AG04450 (cell line): ENCODE data around the gene SFT2D2. TPM values are rescaled to one million over a fixed set of nuclear protein-coding genes. Genes with fewer than 3 reads are reported as not detected.
"Not testable (repeated sequence)": the region's sequence is repeated elsewhere in the genome, so short reads cannot be mapped to it uniquely, and the experiment has no call there.

Source experiments
- CTCF ChIA-PET: fragments of 300-600, 350-600 bp; formaldehyde crosslinking; extraction: SDS; loops from one replicate; lab custom pipeline; 2022; ENCODE audit warnings: antibody characterized with exemption, inconsistent platforms; lab: Charles Lee
- POLR2A ChIA-PET: fragments of 350-600 bp; formaldehyde crosslinking; extraction: SDS; loops from one replicate; lab custom pipeline; 2021; ENCODE audit warnings: antibody characterized with exemption, inconsistent platforms; lab: Yijun Ruan, JAX
- DNase-seq: peaks from one replicate; pipeline ENCODE4 v3.0.0-alpha.2; 2011; ENCODE audit warnings: low read depth, low spot score
- H3K27ac ChIP-seq: one replicate; pipeline ENCODE4 v1.5.1; 2012; ENCODE audit warnings: low read depth, low read length, control low read depth
- H3K27me3 ChIP-seq: one replicate; pipeline ENCODE4 v1.6.0; 2012; ENCODE audit warnings: low read length; ENCODE audit not compliant: control insufficient read depth, insufficient read depth
- H3K4me3 ChIP-seq: 2 replicates; pipeline ENCODE4 v1.5.1; 2011; ENCODE audit warnings: mild to moderate bottlenecking, low read depth, low read length, control low read depth
- H3K9me3 ChIP-seq: 2 replicates; pipeline ENCODE4 v1.5.1; 2012; ENCODE audit warnings: low read length; ENCODE audit not compliant: control insufficient read depth, insufficient read depth
- CTCF ChIP-seq: IDR thresholded peaks from 2 replicates; pipeline ENCODE4 v1.5.1; 2011; ENCODE audit warnings: low read depth, low read length, control low read depth, inconsistent platforms
- polyA plus RNA-seq: library from polyadenylated mRNA; depleted of rRNA; stranded (reverse); fragments of >200 nt; gene quantifications from 2 replicates; pipeline ENCODE4 v1.2.3, GENCODE V29; 2011

SFT2D2 gene
- polyA plus RNA-seq, 1 experiment: 28.4 TPM

- no peak for DNase-seq
- ChIA-PET CTCF (interaction anchor here (0.8 to 1.2 kb wide), 7 partner anchors 11 to 162 kb away, joined by 3 to 8 read pairs (median 3); no protein-coding TSS in a partner anchor), POLR2A (no interaction called here)
- no peaks in the 10 kb centered on the region for H3K27me3 ChIP-seq
- no peak for TF ChIP-seq CTCF
- no peak overlapping the region for H3K27ac ChIP-seq
- peak overlapping the region; percentile 93 for H3K4me3 ChIP-seq
- H3K9me3 ChIP-seq: no peaks in the 10 kb centered on the region; the same call in 1 of the 2 replicates
These were observed 45.7 kb upstream of the SFT2D2 start for GRCh38 chr1:168180148-168180524.

- ChIA-PET POLR2A (interaction anchor here (0.8 kb wide), 1 partner anchor 140 kb away, joined by 3 read pairs; no protein-coding TSS in a partner anchor), CTCF (interaction anchor here (0.7 kb wide), 1 partner anchor 51 kb away, joined by 4 read pairs; no protein-coding TSS in a partner anchor)
- not testable (repeated sequence) for DNase-seq, H3K4me3 ChIP-seq, H3K27ac ChIP-seq, H3K9me3 ChIP-seq, H3K27me3 ChIP-seq
These were observed 44.6 kb upstream of the SFT2D2 start for GRCh38 chr1:168181063-168181720.

GRCh38 chr1:168187177-168187576 is 38.6 kb upstream of the SFT2D2 start:
- ChIA-PET POLR2A (no interaction called here), CTCF (interaction anchor here (0.9 kb wide), 1 partner anchor 9 kb away, joined by 4 read pairs; no protein-coding TSS in a partner anchor)
- no peaks in the 10 kb centered on the region for H3K27me3 ChIP-seq
- DNase-seq: no peak
- no peak for TF ChIP-seq CTCF
- peaks cover 2% of the 10 kb centered on the region; the same call in 1 of the 2 replicates for H3K9me3 ChIP-seq
- H3K4me3 ChIP-seq: no peak overlapping the region
- no peak overlapping the region for H3K27ac ChIP-seq

- H3K9me3 ChIP-seq: peaks cover 2% of the 10 kb centered on the region; the same call in 1 of the 2 replicates
- no peak for TF ChIP-seq CTCF
- H3K27me3 ChIP-seq: no peaks in the 10 kb centered on the region
- ChIA-PET CTCF (interaction anchor here (0.8 to 1.5 kb wide), 2 partner anchors 10 to 45 kb away, joined by 3 to 5 read pairs; no protein-coding TSS in a partner anchor), POLR2A (no interaction called here)
- H3K4me3 ChIP-seq: no peak overlapping the region
- no peak for DNase-seq
- H3K27ac ChIP-seq: no peak overlapping the region
These were observed 35.4 kb upstream of the SFT2D2 start for GRCh38 chr1:168190403-168190802.

- CTCF ChIA-PET: interaction anchor here (0.6 to 1.7 kb wide), 2 partner anchors 8 to 50 kb away, joined by 3 to 4 read pairs; no protein-coding TSS in a partner anchor
- POLR2A ChIA-PET: interaction anchor here (0.5 kb wide), 1 partner anchor 482 kb away, joined by 3 read pairs; no protein-coding TSS in a partner anchor
These were observed 30.3 kb upstream of the SFT2D2 start for GRCh38 chr1:168195199-168196135.

More at GRCh38 chr1:168195199-168196135, 30.3 kb upstream of the SFT2D2 start:
- no peak for DNase-seq
- H3K4me3 ChIP-seq: no peak overlapping the region
- TF ChIP-seq CTCF: no peak
- no peak overlapping the region for H3K27ac ChIP-seq
- no peaks in the 10 kb centered on the region for H3K27me3 ChIP-seq
- peaks cover 2% of the 10 kb centered on the region; the same call in 1 of the 2 replicates for H3K9me3 ChIP-seq
